ENCODE data around the gene NOS1AP.
A peak's percentile ranks its signal among the peaks of the same experiment; 100 is the strongest.
"Not testable (repeated sequence)": the region's sequence is repeated elsewhere in the genome, so short reads cannot be mapped to it uniquely, and the experiment has no call there.

NOS1AP gene

DNA sequence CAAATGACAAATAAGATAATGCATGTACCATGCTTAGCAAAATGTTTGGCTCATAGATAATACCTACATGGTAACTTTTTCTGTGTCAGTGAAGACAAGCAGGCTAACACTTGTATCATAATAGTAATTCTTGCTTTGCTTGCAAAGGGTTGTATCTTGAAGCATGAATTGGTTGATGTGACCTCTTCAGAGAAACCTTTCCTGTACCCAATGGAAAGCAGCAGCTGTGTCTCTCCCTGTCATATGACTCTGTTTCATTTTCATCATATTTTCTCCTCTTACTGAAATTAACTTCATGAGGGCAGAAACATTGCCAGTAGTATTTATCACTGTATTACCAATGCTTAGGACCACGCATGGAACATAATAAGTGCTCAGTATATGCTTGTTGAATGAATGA is 338.0 kb downstream of the NOS1AP start:
- no peak overlapping the region for H3K27ac ChIP-seq
- DNase-seq (ENCODE audit: low read depth, low spot score): no peak

DNA sequence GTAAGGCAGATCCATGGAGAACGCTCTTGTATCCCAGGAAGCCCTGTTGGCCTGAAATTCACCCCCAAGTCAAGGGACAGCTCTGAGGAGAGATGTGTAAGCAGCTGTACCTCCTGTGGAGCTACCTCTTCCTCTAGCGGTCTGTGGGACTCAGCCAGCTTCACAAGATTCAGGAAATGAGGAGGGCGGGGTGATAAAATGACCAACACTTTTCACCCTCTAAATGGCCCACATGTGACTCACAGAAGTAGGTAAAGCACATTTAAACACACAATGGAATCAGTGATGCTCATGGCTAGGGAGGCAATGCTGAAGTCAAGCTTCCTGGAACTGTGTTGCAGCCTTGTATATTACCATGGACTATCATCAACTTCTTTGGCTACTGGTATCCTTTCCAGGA is 342.5 kb downstream of the NOS1AP start, which contains the start of gene SH2D1B:
Gene SH2D1B (minus strand): TSS at position 135 of the 400 bp plus-strand sequence. CDS start 120 bp downstream, at position 15.
- H3K27ac ChIP-seq: peak within 1 kb of the TSS; percentile 25
- no peak for DNase-seq (ENCODE audit: low read depth, low spot score)

DNA sequence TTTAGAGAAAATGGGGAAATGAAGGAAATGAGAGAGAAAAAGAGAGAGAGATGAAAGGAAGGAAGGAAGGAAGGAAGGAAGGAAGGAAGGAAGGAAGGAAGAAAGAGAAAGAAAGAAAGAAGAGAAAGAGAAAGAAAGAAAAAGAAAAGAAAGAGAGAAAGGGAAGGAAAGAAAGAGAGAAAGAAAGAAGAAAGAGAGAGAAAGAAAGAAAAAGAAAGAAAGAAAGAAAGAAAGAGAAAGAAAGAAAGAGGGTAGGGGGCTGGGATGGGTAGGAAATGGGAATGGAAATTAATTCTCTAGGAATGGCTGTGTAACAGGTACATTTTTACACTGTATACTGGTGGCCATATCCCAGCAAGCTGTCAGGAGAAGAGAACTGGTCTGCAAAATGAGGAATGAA is 346.7 kb downstream of the NOS1AP start:
- DNase-seq (ENCODE audit: low read depth, low spot score): no peak
- no peak overlapping the region for H3K27ac ChIP-seq

DNA sequence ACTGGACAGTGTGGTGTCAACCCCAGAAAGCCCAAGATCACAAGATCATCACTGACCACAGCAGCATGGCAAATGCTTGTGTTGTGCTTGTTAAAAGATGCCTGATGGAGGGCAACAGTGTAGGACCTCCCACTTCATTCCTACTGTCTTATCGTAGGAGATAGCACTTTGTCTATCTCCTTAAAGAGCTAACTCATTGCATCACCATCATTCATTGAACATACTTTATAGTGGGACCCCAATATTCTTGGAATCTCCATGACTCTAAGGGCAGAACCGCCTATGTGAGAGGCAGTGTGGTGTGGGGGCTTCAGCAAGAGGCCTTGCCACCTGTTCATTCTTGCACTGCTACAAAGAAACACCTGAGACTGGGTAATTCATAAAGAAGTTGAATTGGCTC is 347.4 kb downstream of the NOS1AP start:
- no peak for DNase-seq (ENCODE audit: low read depth, low spot score)
- no peak overlapping the region for H3K27ac ChIP-seq

DNA sequence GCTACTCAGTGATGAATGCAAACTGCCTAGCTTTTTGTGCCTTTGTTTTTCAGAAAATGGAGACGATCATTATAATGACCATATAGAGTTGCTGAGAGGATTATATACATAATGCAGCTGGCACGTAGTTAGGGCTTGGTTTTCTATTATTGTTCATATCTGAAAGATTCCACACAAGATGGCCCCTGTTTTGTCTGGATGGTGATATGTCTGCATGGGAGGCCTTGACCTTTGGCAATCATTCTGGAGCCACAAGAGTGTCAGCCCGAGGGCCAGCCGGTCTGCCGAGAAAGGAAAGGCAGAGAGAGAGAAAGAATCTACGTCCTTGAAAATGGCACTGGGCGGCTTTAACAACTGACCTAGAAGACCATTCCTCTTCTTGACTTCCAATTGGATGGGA is 348.2 kb downstream of the NOS1AP start:
- no peak for DNase-seq (ENCODE audit: low read depth, low spot score)
- H3K27ac ChIP-seq: no peak overlapping the region

DNA sequence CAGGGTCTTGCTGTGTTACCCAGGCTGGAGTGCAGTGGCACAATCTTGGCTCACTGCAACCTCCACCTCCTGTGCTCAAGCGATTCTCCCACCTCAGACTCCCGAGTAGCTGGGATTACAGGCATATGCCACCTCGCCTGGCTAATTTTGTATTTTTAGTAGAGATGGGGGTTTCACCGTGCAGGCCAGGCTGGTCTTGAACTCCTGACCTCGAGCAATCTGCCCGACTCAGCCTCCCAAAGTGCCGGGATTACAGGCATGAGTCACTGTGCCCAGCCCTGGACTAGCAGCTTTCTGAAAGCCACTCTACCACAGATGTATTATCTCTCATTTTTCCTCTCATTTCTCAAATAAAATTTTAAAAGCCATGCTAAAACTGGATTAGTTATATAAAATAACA is 349.1 kb downstream of the NOS1AP start:
- not testable (repeated sequence) for DNase-seq (ENCODE audit: low read depth, low spot score)
- H3K27ac ChIP-seq: peak overlapping the region; percentile 74

DNA sequence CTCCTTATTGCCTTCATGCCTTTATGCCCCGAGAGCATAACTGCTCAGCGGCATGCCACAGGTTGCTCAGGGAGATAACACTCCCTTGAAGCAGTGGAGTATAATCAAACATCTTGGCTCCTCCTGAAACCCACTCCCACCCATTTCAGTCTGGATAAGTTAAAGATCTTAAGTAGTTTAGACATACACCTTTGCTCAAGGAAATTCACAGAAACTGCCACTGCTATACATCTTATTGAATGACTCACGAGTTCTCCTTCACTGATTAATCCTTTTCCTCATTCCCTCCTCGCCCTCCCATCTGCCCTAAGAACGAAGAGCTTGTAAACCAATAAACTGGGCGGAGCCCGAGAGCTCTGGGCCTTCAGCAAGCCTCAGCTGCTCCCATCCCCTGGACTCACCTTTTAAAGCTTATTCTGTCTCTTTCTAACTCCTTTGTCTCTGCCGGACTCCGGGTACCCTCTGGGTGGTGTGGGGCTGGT is 350.0 kb downstream of the NOS1AP start:
- H3K27ac ChIP-seq: peak overlapping the region; percentile 74
- DNase-seq (ENCODE audit: low read depth, low spot score): peak; percentile 53

All from epithelial cell of prostate (primary cell).